TTC549 (cell line): Measurements from ENCODE around the gene MED9.

ENCODE experiments used
- FAIRE-seq: peaks from 2 replicates; lab custom pipeline; 2012; peaks lifted over from hg19 to GRCh38; lab: Jason Lieb, UNC

Gene MED9

GRCh38 chr17:17538417-17539391 lies 61.9 kb downstream of the MED9 start:
- FAIRE-seq, result no peak

- no peak for FAIRE-seq
Observed at GRCh38 chr17:17539591-17539990, 62.8 kb downstream of the MED9 start.

- FAIRE-seq, result no peak
Observed at GRCh38 chr17:17540278-17540906, 63.6 kb downstream of the MED9 start.

GRCh38 chr17:17540935-17541639 lies 64.3 kb downstream of the MED9 start:
- no peak for FAIRE-seq

GRCh38 chr17:17541640-17542001 lies 64.8 kb downstream of the MED9 start:
- no peak for FAIRE-seq
